ENCODE data around the gene SLC22A17. TPM values are rescaled to one million over a fixed set of nuclear protein-coding genes. Genes with fewer than 3 reads are reported as not detected.

Gene SLC22A17
- total and polyA plus RNA-seq, 2 of the 13 experiments (the other 11 are each of a cell fraction or from before 2014, with no cell fraction given): 0.95 to 1.1 TPM

DNA sequence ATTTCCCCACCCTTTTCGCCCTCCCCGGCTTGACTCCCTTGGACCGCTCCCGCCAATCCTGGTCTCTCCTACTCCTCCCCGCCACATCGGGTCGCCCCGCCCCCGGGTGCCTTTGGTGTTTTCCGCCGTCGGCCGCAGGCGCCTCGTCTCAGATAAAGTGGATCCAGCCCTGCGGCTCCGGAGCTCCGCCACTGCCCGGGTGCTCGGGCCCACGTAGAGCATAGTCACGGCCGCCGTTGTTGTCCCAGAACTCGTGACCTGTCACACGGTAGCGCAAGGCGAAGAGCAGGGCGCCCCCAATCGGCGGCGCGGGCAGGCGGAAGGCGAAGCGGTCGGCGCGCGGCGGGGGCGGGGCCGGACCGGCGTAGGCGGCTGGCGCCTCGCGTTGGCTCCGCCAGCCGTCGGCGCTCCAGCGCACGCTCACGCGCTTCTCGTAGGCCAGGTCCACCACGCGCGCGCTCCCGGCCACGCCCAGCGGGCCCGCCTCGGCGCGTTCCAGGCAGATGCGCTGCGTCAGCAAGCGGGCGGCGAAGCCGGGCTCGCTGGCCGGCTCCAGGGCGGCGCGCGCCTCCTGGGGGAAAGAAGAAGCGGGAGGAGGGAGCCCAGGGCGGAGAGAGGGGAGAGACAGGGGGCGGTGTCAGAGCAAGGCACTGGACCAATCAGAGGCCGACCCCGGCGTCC is 51.3 kb downstream of the SLC22A17 start (continued):
- TF ChIP-seq, protein P1, sequence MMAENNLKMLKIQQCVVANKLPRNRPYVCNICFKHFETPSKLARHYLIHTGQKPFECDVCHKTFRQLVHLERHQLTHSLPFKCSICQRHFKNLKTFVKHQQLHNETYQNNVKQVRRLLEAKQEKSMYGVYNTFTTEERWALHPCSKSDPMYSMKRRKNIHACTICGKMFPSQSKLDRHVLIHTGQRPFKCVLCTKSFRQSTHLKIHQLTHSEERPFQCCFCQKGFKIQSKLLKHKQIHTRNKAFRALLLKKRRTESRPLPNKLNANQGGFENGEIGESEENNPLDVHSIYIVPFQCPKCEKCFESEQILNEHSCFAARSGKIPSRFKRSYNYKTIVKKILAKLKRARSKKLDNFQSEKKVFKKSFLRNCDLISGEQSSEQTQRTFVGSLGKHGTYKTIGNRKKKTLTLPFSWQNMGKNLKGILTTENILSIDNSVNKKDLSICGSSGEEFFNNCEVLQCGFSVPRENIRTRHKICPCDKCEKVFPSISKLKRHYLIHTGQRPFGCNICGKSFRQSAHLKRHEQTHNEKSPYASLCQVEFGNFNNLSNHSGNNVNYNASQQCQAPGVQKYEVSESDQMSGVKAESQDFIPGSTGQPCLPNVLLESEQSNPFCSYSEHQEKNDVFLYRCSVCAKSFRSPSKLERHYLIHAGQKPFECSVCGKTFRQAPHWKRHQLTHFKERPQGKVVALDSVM (CRISPR knock-in tag; IDR thresholded peaks at IDR 0.05): no peak
- peak; percentile 64; the same call in 1 of the 2 replicates for TF ChIP-seq BCL6 (CRISPR knock-in tag; IDR thresholded peaks at IDR 0.05)
- TF ChIP-seq, protein P2, sequence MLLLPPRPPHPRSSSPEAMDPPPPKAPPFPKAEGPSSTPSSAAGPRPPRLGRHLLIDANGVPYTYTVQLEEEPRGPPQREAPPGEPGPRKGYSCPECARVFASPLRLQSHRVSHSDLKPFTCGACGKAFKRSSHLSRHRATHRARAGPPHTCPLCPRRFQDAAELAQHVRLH (CRISPR knock-in tag; IDR thresholded peaks at IDR 0.05; ENCODE audit: borderline replicate concordance, low read depth): no peak; the same call in none of the 2 replicates
- TF ChIP-seq GABPB1 (CRISPR knock-in tag; IDR thresholded peaks at IDR 0.05): peak; percentile 84
- peak; percentile 91; the same call in 1 of the 2 replicates for TF ChIP-seq MZF1 (CRISPR knock-in tag; IDR thresholded peaks at IDR 0.05; ENCODE audit: borderline replicate concordance)
- TF ChIP-seq ZNF562 (CRISPR knock-in tag; IDR thresholded peaks at IDR 0.05; ENCODE audit: borderline replicate concordance): no peak
- TF ChIP-seq ZNF451 (CRISPR knock-in tag; IDR thresholded peaks at IDR 0.05): no peak; the same call in none of the 2 replicates
- TF ChIP-seq, protein P3, sequence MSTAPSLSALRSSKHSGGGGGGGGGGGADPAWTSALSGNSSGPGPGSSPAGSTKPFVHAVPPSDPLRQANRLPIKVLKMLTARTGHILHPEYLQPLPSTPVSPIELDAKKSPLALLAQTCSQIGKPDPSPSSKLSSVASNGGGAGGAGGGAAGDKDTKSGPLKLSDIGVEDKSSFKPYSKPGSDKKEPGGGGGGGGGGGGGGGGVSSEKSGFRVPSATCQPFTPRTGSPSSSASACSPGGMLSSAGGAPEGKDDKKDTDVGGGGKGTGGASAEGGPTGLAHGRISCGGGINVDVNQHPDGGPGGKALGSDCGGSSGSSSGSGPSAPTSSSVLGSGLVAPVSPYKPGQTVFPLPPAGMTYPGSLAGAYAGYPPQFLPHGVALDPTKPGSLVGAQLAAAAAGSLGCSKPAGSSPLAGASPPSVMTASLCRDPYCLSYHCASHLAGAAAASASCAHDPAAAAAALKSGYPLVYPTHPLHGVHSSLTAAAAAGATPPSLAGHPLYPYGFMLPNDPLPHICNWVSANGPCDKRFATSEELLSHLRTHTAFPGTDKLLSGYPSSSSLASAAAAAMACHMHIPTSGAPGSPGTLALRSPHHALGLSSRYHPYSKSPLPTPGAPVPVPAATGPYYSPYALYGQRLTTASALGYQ (CRISPR knock-in tag; IDR thresholded peaks at IDR 0.05): peak; percentile 82
- TF ChIP-seq, protein P4, sequence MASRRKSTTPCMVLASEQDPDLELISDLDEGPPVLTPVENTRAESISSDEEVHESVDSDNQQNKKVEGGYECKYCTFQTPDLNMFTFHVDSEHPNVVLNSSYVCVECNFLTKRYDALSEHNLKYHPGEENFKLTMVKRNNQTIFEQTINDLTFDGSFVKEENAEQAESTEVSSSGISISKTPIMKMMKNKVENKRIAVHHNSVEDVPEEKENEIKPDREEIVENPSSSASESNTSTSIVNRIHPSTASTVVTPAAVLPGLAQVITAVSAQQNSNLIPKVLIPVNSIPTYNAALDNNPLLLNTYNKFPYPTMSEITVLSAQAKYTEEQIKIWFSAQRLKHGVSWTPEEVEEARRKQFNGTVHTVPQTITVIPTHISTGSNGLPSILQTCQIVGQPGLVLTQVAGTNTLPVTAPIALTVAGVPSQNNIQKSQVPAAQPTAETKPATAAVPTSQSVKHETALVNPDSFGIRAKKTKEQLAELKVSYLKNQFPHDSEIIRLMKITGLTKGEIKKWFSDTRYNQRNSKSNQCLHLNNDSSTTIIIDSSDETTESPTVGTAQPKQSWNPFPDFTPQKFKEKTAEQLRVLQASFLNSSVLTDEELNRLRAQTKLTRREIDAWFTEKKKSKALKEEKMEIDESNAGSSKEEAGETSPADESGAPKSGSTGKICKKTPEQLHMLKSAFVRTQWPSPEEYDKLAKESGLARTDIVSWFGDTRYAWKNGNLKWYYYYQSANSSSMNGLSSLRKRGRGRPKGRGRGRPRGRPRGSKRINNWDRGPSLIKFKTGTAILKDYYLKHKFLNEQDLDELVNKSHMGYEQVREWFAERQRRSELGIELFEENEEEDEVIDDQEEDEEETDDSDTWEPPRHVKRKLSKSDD (CRISPR knock-in tag; IDR thresholded peaks at IDR 0.05; ENCODE audit: low read depth): peak; percentile 97
- peak; percentile 95 to 99 for TF ChIP-seq MAFK (conservative IDR thresholded peaks at IDR 0.05 in 1 of 2, IDR thresholded peaks at IDR 0.05 in 1 of 2; ENCODE audit: low read length in 2 of 2)
- TF ChIP-seq, protein P5, sequence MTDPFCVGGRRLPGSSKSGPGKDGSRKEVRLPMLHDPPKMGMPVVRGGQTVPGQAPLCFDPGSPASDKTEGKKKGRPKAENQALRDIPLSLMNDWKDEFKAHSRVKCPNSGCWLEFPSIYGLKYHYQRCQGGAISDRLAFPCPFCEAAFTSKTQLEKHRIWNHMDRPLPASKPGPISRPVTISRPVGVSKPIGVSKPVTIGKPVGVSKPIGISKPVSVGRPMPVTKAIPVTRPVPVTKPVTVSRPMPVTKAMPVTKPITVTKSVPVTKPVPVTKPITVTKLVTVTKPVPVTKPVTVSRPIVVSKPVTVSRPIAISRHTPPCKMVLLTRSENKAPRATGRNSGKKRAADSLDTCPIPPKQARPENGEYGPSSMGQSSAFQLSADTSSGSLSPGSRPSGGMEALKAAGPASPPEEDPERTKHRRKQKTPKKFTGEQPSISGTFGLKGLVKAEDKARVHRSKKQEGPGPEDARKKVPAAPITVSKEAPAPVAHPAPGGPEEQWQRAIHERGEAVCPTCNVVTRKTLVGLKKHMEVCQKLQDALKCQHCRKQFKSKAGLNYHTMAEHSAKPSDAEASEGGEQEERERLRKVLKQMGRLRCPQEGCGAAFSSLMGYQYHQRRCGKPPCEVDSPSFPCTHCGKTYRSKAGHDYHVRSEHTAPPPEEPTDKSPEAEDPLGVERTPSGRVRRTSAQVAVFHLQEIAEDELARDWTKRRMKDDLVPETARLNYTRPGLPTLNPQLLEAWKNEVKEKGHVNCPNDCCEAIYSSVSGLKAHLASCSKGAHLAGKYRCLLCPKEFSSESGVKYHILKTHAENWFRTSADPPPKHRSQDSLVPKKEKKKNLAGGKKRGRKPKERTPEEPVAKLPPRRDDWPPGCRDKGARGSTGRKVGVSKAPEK (CRISPR knock-in tag; IDR thresholded peaks at IDR 0.05; ENCODE audit: borderline replicate concordance): no peak
- TF ChIP-seq, protein P6, sequence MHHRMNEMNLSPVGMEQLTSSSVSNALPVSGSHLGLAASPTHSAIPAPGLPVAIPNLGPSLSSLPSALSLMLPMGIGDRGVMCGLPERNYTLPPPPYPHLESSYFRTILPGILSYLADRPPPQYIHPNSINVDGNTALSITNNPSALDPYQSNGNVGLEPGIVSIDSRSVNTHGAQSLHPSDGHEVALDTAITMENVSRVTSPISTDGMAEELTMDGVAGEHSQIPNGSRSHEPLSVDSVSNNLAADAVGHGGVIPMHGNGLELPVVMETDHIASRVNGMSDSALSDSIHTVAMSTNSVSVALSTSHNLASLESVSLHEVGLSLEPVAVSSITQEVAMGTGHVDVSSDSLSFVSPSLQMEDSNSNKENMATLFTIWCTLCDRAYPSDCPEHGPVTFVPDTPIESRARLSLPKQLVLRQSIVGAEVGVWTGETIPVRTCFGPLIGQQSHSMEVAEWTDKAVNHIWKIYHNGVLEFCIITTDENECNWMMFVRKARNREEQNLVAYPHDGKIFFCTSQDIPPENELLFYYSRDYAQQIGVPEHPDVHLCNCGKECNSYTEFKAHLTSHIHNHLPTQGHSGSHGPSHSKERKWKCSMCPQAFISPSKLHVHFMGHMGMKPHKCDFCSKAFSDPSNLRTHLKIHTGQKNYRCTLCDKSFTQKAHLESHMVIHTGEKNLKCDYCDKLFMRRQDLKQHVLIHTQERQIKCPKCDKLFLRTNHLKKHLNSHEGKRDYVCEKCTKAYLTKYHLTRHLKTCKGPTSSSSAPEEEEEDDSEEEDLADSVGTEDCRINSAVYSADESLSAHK (CRISPR knock-in tag; IDR thresholded peaks at IDR 0.05; ENCODE audit: borderline replicate concordance): 0 out of 2 replicates have a peak, but pooled peaks have one; percentile 75
- no peak for TF ChIP-seq MAFG (CRISPR knock-in tag; IDR thresholded peaks at IDR 0.05)
- TF ChIP-seq KMT2B (CRISPR knock-in tag; IDR thresholded peaks at IDR 0.05): peak; percentile 74
- peak; percentile 88; the same call in 1 of the 2 replicates for TF ChIP-seq ZIK1 (CRISPR knock-in tag; IDR thresholded peaks at IDR 0.05; ENCODE audit: borderline replicate concordance, low read depth)
